Measurements from ENCODE around the gene ANGPTL3. TPM values are rescaled to one million over a fixed set of nuclear protein-coding genes. Genes with fewer than 3 reads are reported as not detected.
A peak's percentile ranks its signal among the peaks of the same experiment; 100 is the strongest.

The ANGPTL3 gene
- total and polyA plus RNA-seq, 2 of the 13 experiments (the other 11 are each of a cell fraction or from before 2014, with no cell fraction given) = 0.40 to 0.51 TPM

DNA sequence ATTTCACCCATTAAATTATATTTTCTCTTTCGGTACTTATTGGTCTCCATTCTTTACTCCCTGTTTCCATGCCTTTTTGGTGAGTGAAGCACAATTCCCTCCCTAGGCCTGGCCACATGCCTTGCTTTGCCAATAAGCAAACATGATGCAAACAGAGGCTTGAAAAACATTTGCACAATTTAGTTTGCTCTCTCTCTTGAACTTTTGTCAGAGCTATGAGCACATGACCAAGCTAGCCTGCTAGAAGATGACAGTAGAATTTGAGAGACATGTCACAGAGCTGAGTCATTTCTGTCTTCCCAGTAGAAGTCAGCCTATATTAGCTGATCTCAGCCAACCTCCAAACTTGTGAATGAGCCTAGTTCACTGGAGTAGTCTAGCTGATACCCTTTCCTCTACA lies 24.6 kb downstream of the ANGPTL3 start (continued):
- TF ChIP-seq, protein P1, sequence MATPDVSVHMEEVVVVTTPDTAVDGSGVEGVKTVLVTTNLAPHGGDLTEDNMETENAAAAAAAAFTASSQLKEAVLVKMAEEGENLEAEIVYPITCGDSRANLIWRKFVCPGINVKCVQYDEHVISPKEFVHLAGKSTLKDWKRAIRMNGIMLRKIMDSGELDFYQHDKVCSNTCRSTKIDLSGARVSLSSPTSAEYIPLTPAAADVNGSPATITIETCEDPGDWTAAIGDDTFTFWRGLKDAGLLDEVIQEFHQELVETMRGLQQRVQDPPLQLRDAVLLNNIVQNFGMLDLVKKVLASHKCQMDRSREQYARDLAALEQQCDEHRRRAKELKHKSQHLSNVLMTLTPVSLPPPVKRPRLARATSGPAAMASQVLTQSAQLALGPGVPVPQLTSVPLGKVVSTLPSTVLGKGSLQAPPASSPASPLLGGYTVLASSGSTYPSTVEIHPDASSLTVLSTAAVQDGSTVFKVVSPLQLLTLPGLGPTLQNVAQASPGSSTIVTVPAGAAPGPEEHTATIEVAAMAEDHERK (CRISPR knock-in tag; IDR thresholded peaks at IDR 0.05; ENCODE audit: low read depth) = peak; percentile 43; the same call in 1 of the 2 replicates
- peak; percentile 99 for TF ChIP-seq ZMYM4 (CRISPR knock-in tag; IDR thresholded peaks at IDR 0.05)
- TF ChIP-seq, protein P2, sequence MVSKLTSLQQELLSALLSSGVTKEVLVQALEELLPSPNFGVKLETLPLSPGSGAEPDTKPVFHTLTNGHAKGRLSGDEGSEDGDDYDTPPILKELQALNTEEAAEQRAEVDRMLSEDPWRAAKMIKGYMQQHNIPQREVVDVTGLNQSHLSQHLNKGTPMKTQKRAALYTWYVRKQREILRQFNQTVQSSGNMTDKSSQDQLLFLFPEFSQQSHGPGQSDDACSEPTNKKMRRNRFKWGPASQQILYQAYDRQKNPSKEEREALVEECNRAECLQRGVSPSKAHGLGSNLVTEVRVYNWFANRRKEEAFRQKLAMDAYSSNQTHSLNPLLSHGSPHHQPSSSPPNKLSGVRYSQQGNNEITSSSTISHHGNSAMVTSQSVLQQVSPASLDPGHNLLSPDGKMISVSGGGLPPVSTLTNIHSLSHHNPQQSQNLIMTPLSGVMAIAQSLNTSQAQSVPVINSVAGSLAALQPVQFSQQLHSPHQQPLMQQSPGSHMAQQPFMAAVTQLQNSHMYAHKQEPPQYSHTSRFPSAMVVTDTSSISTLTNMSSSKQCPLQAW (CRISPR knock-in tag; IDR thresholded peaks at IDR 0.05) = peak; percentile 83
- TF ChIP-seq, protein P3, sequence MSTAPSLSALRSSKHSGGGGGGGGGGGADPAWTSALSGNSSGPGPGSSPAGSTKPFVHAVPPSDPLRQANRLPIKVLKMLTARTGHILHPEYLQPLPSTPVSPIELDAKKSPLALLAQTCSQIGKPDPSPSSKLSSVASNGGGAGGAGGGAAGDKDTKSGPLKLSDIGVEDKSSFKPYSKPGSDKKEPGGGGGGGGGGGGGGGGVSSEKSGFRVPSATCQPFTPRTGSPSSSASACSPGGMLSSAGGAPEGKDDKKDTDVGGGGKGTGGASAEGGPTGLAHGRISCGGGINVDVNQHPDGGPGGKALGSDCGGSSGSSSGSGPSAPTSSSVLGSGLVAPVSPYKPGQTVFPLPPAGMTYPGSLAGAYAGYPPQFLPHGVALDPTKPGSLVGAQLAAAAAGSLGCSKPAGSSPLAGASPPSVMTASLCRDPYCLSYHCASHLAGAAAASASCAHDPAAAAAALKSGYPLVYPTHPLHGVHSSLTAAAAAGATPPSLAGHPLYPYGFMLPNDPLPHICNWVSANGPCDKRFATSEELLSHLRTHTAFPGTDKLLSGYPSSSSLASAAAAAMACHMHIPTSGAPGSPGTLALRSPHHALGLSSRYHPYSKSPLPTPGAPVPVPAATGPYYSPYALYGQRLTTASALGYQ (CRISPR knock-in tag; IDR thresholded peaks at IDR 0.05) = peak; percentile 25; the same call in 1 of the 2 replicates
- TF ChIP-seq, protein P4, sequence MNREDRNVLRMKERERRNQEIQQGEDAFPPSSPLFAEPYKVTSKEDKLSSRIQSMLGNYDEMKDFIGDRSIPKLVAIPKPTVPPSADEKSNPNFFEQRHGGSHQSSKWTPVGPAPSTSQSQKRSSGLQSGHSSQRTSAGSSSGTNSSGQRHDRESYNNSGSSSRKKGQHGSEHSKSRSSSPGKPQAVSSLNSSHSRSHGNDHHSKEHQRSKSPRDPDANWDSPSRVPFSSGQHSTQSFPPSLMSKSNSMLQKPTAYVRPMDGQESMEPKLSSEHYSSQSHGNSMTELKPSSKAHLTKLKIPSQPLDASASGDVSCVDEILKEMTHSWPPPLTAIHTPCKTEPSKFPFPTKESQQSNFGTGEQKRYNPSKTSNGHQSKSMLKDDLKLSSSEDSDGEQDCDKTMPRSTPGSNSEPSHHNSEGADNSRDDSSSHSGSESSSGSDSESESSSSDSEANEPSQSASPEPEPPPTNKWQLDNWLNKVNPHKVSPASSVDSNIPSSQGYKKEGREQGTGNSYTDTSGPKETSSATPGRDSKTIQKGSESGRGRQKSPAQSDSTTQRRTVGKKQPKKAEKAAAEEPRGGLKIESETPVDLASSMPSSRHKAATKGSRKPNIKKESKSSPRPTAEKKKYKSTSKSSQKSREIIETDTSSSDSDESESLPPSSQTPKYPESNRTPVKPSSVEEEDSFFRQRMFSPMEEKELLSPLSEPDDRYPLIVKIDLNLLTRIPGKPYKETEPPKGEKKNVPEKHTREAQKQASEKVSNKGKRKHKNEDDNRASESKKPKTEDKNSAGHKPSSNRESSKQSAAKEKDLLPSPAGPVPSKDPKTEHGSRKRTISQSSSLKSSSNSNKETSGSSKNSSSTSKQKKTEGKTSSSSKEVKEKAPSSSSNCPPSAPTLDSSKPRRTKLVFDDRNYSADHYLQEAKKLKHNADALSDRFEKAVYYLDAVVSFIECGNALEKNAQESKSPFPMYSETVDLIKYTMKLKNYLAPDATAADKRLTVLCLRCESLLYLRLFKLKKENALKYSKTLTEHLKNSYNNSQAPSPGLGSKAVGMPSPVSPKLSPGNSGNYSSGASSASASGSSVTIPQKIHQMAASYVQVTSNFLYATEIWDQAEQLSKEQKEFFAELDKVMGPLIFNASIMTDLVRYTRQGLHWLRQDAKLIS (CRISPR knock-in tag; IDR thresholded peaks at IDR 0.05) = 0 out of 2 replicates have a peak, but pooled peaks have one; percentile 66
- peak; percentile 98 for TF ChIP-seq FOXA3 (CRISPR knock-in tag; IDR thresholded peaks at IDR 0.05)
- TF ChIP-seq, protein P5, sequence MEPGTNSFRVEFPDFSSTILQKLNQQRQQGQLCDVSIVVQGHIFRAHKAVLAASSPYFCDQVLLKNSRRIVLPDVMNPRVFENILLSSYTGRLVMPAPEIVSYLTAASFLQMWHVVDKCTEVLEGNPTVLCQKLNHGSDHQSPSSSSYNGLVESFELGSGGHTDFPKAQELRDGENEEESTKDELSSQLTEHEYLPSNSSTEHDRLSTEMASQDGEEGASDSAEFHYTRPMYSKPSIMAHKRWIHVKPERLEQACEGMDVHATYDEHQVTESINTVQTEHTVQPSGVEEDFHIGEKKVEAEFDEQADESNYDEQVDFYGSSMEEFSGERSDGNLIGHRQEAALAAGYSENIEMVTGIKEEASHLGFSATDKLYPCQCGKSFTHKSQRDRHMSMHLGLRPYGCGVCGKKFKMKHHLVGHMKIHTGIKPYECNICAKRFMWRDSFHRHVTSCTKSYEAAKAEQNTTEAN (CRISPR knock-in tag; conservative IDR thresholded peaks at IDR 0.05) = 0 out of 2 replicates have a peak, but pooled peaks have one; percentile 55
- TF ChIP-seq ZSCAN30 (CRISPR knock-in tag; IDR thresholded peaks at IDR 0.05) = no peak
